Measurements from ENCODE around the gene VAC14.
A peak's percentile ranks its signal among the peaks of the same experiment; 100 is the strongest.

VAC14 gene

GRCh38 chr16:70740914-70741782, 59.8 kb downstream of the VAC14 start:
- no peak for DNase-seq

GRCh38 chr16:70740174-70740913, 60.6 kb downstream of the VAC14 start:
- DNase-seq: no peak

DNA sequence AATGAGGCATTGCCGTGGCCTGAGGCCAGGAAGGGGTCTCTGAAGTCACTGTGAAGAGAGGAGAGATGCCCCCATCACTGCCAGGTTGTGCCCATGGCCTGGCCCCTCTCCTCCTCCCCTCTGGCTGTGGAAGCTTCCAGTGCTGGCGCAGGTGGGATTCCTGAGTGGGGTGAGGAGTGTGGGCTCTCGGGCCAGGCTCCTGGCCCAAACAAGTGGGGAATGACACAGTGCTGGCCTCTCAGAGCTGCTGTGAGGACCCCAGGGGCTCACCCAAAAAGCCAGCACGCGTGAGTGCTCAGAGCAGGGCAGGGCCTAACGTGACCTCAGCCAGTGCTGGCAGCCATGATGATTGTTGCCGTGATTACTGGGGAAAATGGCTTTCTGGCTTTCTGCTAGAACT, 61.6 kb downstream of the VAC14 start:
- no peak for DNase-seq

DNA sequence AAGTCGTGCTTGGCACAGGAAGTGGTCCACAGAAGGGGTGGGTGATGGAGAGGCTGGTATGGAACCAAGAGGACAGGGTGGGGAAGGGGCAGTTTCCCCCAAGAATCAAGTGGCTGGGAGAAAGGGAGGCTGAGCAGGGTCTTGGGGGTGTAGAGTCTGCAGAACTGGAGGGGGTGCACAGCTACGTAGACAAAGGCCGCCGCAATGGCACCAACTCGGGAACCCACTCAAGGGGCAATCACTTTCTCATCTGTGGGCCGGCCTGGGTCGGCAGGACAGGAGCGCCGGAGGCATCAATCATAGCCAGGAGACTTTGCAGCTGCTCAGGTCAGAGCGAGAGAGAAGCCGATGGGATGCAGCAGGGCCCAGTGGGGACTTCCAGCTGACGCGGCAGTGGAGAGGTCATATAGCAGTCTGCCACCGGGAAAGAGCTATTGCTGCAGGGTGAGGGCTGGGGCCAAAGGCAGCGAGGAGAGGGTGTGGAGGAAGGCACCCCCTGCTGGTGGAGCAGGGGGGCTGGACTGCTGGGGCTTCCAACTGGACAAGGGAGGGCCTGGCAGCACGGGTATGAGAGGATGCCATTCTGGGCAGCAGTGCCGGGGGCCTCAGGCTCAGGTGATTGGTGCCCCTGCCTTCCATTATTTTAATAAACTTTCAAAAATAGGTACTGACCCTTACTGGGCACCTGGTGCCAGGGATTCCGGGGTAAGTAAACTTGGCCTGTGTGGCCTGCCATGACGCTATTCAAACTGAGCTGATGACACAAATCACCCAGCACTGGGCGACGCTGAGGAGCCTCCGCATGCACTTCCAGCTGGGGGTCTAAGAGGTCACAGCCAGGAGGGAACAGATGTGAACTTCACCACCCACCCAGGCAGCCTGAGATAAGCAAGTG, 62.6 kb downstream of the VAC14 start:
- peak in 1 of 2 experiments; percentile 12 for DNase-seq

DNA sequence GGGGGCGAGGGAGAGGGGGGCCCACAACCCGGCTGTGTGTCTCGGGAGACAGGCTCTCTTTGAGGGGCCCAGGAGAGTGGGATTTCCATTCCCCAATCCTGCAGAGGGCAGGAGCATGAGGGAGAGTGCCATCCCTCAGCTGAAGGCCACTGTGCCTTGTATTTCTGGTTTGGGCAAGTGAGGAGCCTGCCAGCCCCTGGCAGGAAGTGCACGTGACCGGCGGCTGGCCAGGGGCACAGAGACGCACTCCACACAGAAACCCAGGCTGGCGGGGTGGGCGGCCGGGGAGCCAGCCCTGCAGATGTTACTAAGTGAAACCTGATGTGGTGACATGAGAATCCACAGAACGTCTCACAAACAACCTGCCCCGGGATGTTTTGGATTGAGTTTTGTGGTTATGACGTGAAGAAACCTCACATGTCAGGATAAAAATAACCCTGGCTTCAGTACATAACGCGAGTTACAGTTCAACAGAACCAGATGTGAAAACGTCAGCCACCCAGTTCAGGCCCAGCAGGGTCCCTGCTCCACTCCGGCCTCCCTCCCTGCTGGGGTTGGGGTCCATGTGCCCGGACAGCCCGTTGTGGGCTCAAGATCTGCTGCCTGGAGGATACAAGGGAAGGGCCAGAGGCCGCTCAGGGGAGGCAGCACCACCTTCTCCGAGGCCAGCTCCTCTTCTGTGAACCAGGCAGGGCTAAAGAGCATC, 63.4 kb downstream of the VAC14 start:
- DNase-seq: no peak

DNA sequence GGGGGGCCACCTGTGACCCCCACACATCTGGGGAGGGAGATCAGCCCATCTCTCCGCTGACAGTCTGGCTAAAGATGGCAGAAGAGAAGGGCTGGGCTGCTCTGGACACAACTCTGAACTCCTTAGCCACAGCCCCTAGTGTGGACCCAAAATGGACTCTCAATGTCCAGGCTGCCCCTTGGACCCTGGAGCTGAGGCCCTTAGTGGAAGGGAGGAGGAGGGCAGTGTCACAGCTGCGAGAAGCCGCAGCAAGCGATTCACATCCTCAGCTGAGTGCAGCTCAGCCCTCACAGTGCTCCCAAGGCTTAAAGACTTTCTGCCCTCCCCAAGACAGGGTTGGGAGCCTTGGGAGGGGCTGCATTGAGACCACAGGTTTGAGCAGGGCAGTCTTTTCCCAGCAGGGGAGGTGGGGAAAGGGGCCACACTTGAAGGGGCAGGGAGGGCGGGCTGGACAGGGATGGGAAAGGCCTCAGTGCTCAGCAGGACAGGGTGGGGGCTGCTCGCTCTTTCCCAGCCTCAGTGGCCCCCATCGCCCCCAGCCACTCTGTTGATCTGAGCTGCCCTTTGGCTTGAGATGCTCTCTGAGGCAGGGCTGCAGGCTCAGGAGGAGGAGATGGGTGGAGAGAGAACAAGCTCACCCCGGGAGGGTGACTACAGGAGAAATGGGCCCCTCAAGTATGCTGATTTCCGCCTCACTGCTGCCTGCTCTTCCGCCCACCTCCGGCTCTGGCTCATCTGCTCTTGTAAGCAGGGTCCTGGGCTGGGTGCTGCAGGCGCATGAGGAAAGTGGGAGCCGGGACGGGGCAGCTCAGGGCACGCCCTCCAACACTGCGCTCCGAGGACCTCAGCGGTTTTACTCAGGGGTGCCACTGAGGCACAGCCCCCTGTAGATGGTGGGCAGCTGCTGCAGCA, 64.2 kb downstream of the VAC14 start:
- no peak for DNase-seq

GRCh38 chr16:70735141-70735979, 65.6 kb downstream of the VAC14 start:
- DNase-seq: no peak

- no peak for DNase-seq
These were observed 66.3 kb downstream of the VAC14 start for GRCh38 chr16:70734522-70735095.

DNA sequence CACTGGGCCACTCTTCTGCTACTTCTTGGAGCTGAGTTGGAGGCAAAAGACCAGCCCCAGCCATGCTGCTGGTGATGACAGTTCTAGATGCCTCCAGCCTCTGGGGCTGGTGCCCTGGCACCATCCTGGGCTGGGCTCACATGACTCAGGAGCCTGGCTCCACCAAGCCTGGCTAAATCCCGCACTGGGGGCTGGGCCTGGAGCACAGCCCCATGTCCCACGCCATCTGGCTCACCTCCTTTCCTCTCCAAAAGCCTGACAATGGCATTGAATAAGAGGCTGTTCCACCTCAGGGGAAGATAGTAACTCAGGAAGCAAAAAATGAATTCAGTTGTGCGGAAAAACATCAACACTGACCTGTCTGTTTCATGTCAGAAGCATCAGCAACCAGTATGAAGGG, 70.0 kb downstream of the VAC14 start:
- peak; percentile 15 to 81 for DNase-seq

GRCh38 chr16:70730031-70730430, 70.9 kb downstream of the VAC14 start:
- peak; percentile 9 to 55 for DNase-seq

- DNase-seq: no peak
These were observed 71.7 kb downstream of the VAC14 start for GRCh38 chr16:70729292-70729691.

- no peak for DNase-seq
These were observed 72.8 kb downstream of the VAC14 start for GRCh38 chr16:70728150-70728549.

- DNase-seq: peak in 1 of 2 experiments; percentile 28
These were observed 74.0 kb downstream of the VAC14 start for GRCh38 chr16:70726892-70727361.

- DNase-seq: no peak
These were observed 74.8 kb downstream of the VAC14 start for GRCh38 chr16:70725912-70726828.

GRCh38 chr16:70725024-70725911, 75.7 kb downstream of the VAC14 start:
- no peak for DNase-seq

- DNase-seq: no peak
These were observed 76.6 kb downstream of the VAC14 start for GRCh38 chr16:70724146-70725023.

DNA sequence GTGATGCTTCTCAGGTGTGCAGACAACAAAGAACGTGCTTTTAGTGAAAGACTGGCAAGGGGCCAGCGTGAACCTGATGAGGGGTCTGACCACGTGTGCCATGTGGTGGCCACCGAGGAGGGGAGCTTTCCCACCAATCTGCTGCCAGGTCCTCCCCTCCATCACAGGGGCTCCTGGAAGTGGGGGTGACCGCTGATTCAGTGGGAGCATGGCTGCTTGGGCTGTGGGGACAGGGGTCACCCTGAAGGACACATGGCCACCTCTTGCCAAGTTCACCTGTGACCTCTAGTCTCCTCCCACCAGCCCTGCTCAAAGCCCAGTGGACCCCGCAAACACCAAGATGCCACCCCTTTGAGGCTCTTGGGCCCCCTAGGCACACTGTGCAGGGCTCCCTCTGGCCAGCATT, 77.2 kb downstream of the VAC14 start:
- DNase-seq: no peak
